Osteoblast (primary cell): Measurements from ENCODE around the gene MEPE. TPM values are rescaled to one million over a fixed set of nuclear protein-coding genes. Genes with fewer than 3 reads are reported as not detected.

Experiments
- DNase-seq: peaks from one replicate; pipeline ENCODE4 v3.0.0; 2011; ENCODE audit warnings: low spot score, mixed read lengths; ENCODE audit not compliant: insufficient read length; ENCODE audit errors: missing footprints
- H2AFZ ChIP-seq: 2 replicates; pipeline ENCODE4 v1.6.0; 2011; ENCODE audit warnings: mild to moderate bottlenecking, low read length
- H3K27ac ChIP-seq: 2 replicates; pipeline ENCODE4 v1.5.1; 2011; ENCODE audit warnings: mild to moderate bottlenecking, low read depth, low read length, moderate library complexity
- H3K27me3 ChIP-seq: 2 replicates; pipeline ENCODE4 v1.6.0; 2012; ENCODE audit warnings: mild to moderate bottlenecking, control low read depth, inconsistent platforms, low read length, moderate library complexity; ENCODE audit not compliant: insufficient read depth
- H3K36me3 ChIP-seq: 2 replicates; pipeline ENCODE4 v1.5.1; 2011; ENCODE audit warnings: mild to moderate bottlenecking, low read length, control low read depth, moderate library complexity; ENCODE audit not compliant: insufficient read depth
- H3K4me1 ChIP-seq: 2 replicates; pipeline ENCODE4 v1.5.1; 2011; ENCODE audit warnings: mild to moderate bottlenecking, low read length, control low read depth, moderate library complexity; ENCODE audit not compliant: insufficient read depth
- H3K4me2 ChIP-seq: 2 replicates; pipeline ENCODE4 v1.6.0; 2011; ENCODE audit warnings: mild to moderate bottlenecking, low read length; ENCODE audit not compliant: insufficient read depth
- H3K4me3 ChIP-seq: fragments of 200-600 bp; sonication (generic); 3 replicates; pipeline ENCODE4 v1.5.1; 2012; ENCODE audit warnings: mild to moderate bottlenecking, low read length, inconsistent platforms; ENCODE audit not compliant: insufficient read depth
- H3K79me2 ChIP-seq: 2 replicates; pipeline ENCODE4 v1.6.0; 2012; ENCODE audit warnings: mild to moderate bottlenecking, low read length, control low read depth, inconsistent platforms; ENCODE audit not compliant: insufficient read depth
- H3K9me3 ChIP-seq: 2 replicates; pipeline ENCODE4 v1.5.1; 2011; ENCODE audit warnings: low read depth, low read length, control low read depth
- H4K20me1 ChIP-seq: 2 replicates; pipeline ENCODE4 v1.6.0; 2012; ENCODE audit warnings: mild to moderate bottlenecking, low read length, control low read depth; ENCODE audit not compliant: insufficient read depth
- total RNA-seq: library from RNA; depleted of rRNA; stranded (reverse); fragments of >200 nt; gene quantifications from 2 replicates; pipeline ENCODE4 v1.2.3, GENCODE V29; 2012
- TF ChIP-seq, protein P1 (sequence below): IDR thresholded peaks from 2 replicates; pipeline ENCODE4 v1.5.1; 2011; ENCODE audit warnings: mild to moderate bottlenecking, low read depth, low read length, moderate library complexity; ENCODE audit errors: extremely low read depth

MEPE gene
- total RNA-seq, 1 donor = not detected

DNA sequence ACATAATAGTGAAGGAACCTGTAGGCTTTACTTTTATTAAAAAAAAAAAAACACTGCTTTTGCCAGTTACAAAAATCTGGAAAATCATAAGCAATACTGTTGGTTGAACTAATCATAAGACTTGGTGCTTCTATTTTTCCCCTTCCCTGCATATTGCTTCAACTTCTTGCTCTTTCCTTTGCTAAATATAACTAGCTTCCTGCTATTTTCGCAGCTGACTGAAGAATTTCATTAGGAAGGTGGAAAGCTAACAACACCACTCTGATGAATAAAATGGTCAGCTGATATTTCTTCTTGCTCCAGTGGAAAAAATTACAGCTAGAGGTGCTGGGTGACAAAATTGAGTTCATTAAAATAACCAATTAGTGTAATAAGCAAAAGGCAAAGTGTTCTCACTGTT, 39.3 kb downstream of the MEPE start:
- Histone ChIP-seq H3K27ac (no peak overlapping the region), H4K20me1 (no peaks in the 10 kb centered on the region), H3K4me1 (no peaks in the 10 kb centered on the region), H2AFZ (no peak overlapping the region), H3K27me3 (peaks cover 2% of the 10 kb centered on the region), H3K4me2 (no peak overlapping the region), H3K79me2 (no peaks in the 10 kb centered on the region), H3K9me3 (no peaks in the 10 kb centered on the region), H3K36me3 (no peaks in the 10 kb centered on the region), H3K4me3 (no peak overlapping the region)
- TF ChIP-seq, protein P1, sequence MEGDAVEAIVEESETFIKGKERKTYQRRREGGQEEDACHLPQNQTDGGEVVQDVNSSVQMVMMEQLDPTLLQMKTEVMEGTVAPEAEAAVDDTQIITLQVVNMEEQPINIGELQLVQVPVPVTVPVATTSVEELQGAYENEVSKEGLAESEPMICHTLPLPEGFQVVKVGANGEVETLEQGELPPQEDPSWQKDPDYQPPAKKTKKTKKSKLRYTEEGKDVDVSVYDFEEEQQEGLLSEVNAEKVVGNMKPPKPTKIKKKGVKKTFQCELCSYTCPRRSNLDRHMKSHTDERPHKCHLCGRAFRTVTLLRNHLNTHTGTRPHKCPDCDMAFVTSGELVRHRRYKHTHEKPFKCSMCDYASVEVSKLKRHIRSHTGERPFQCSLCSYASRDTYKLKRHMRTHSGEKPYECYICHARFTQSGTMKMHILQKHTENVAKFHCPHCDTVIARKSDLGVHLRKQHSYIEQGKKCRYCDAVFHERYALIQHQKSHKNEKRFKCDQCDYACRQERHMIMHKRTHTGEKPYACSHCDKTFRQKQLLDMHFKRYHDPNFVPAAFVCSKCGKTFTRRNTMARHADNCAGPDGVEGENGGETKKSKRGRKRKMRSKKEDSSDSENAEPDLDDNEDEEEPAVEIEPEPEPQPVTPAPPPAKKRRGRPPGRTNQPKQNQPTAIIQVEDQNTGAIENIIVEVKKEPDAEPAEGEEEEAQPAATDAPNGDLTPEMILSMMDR = no peak
- no peak for DNase-seq

DNA sequence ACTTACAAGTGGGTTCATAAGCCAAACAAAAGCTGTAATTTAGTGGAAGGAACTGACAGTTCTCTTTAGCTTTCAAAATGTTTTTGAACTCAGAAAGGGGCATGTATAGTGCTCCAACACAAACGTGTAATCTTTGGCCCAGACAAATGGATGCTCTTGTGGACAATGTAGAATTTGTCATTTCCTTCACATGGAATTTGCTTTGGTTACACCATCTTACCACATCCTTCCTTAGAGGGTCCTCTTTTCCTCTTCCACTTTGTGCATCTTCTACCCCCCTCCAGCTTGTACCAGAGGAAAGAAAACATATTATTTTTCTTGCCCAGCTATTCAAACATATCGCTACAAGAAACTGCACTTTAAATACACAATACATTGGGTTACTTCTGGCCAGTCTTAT, 42.4 kb downstream of the MEPE start:
- H4K20me1 ChIP-seq = no peaks in the 10 kb centered on the region
- H3K27me3 ChIP-seq = peaks cover 2% of the 10 kb centered on the region
- DNase-seq = no peak
- TF ChIP-seq, protein P1 = no peak
- no peak overlapping the region for H2AFZ ChIP-seq
- H3K4me3 ChIP-seq = no peak overlapping the region
- H3K4me1 ChIP-seq = no peaks in the 10 kb centered on the region
- no peaks in the 10 kb centered on the region for H3K36me3 ChIP-seq
- no peak overlapping the region for H3K27ac ChIP-seq
- no peaks in the 10 kb centered on the region for H3K9me3 ChIP-seq
- H3K79me2 ChIP-seq = no peaks in the 10 kb centered on the region
- no peak overlapping the region for H3K4me2 ChIP-seq

DNA sequence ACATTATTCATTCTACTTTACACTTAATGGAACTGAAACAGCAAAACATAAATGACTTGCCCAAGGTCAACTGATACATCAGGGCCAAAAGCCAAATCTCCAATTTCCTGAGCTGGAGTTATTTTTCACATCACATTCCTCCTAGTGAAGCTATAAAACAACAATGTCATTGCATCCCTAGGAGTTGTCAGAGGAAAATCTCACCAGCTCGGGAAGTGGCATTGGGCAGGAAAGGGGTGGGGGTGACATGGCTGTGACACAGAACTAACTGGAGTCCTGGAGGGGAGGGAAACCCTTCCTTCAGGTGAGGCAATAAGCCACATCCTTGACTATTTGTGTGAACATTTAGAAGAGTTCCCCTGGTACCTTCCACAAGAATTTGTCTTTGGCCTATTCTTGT, 47.3 kb downstream of the MEPE start:
- no peak overlapping the region for H3K4me3 ChIP-seq
- no peaks in the 10 kb centered on the region for H4K20me1 ChIP-seq
- TF ChIP-seq, protein P1 = no peak
- no peak for DNase-seq
- no peaks in the 10 kb centered on the region for H3K4me1 ChIP-seq
- no peaks in the 10 kb centered on the region for H3K36me3 ChIP-seq
- H3K4me2 ChIP-seq = no peak overlapping the region
- no peak overlapping the region for H2AFZ ChIP-seq
- no peaks in the 10 kb centered on the region for H3K9me3 ChIP-seq
- H3K27ac ChIP-seq = no peak overlapping the region
- H3K79me2 ChIP-seq = no peaks in the 10 kb centered on the region
- peaks cover 2% of the 10 kb centered on the region for H3K27me3 ChIP-seq

DNA sequence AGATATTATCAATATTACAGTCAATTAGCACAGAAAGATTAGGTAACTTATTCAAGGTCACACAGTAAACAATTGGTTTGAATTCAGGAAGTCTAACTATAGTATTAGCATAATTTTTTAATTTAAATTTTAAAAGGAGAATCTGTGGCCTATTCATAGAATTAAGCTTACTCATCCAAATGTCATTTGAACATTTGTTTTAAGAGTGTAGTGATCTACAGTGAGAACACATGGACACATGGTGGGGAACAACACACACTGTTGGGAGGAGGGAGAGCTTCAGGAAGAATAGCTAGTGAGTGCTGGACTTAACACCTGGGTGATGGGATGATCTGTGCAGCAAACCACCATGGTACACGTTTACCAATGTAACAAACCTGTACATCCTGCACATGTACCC, 48.3 kb downstream of the MEPE start:
- H3K4me3 ChIP-seq = no peak overlapping the region
- H3K27me3 ChIP-seq = peaks cover 2% of the 10 kb centered on the region
- DNase-seq = no peak

More for the DNA sequence above, 48.3 kb downstream of the MEPE start:
- Histone ChIP-seq H3K27ac (no peak overlapping the region), H3K36me3 (no peaks in the 10 kb centered on the region), H3K79me2 (no peaks in the 10 kb centered on the region), H3K9me3 (no peaks in the 10 kb centered on the region), H4K20me1 (no peaks in the 10 kb centered on the region), H2AFZ (no peak overlapping the region), H3K4me2 (no peak overlapping the region), H3K4me1 (no peaks in the 10 kb centered on the region)
- TF ChIP-seq, protein P1 = no peak
